ENCODE measurements around the gene JMY.

The JMY gene

GRCh38 chr5:79224286-79224984 is 11.5 kb upstream of the JMY start:
- no peak for DNase-seq
- no peak for TF ChIP-seq GATA1 (IDR thresholded peaks at IDR 0.05; ENCODE audit: low read depth, low read length)

GRCh38 chr5:79225026-79225425 is 10.9 kb upstream of the JMY start:
- no peak for DNase-seq
- TF ChIP-seq GATA1 (IDR thresholded peaks at IDR 0.05; ENCODE audit: low read depth, low read length) (no peak), POLR2A (IDR thresholded peaks at IDR 0.05; ENCODE audit: low read length) (no peak)

- TF ChIP-seq GATA1 (IDR thresholded peaks at IDR 0.05; ENCODE audit: low read depth, low read length) (no peak), POLR2A (IDR thresholded peaks at IDR 0.05; ENCODE audit: low read length) (no peak)
Measured at GRCh38 chr5:79225441-79225840, 10.5 kb upstream of the JMY start.

GRCh38 chr5:79227484-79228025 is 8.4 kb upstream of the JMY start:
- no peak for DNase-seq
- TF ChIP-seq GATA1 (IDR thresholded peaks at IDR 0.05; ENCODE audit: low read depth, low read length) (no peak), POLR2A (IDR thresholded peaks at IDR 0.05; ENCODE audit: low read length) (no peak)

More at GRCh38 chr5:79225441-79225840, 10.5 kb upstream of the JMY start:
- DNase-seq, result no peak

- TF ChIP-seq GATA1 (IDR thresholded peaks at IDR 0.05; ENCODE audit: low read depth, low read length) (no peak), POLR2A (IDR thresholded peaks at IDR 0.05; ENCODE audit: low read length) (no peak)
- DNase-seq, result peak; percentile 22 to 26
Measured at GRCh38 chr5:79229357-79230174, 6.4 kb upstream of the JMY start.

- peak; percentile 78 to 90 for DNase-seq
- TF ChIP-seq GATA1 (IDR thresholded peaks at IDR 0.05; ENCODE audit: low read depth, low read length), result no peak
- TF ChIP-seq POLR2A (IDR thresholded peaks at IDR 0.05; ENCODE audit: low read length), result no peak
Measured at GRCh38 chr5:79235261-79235633, 684 bp upstream of the JMY start.

GRCh38 chr5:79236362-79236969 is 535 bp downstream of the JMY start:
- no peak for TF ChIP-seq GATA1 (IDR thresholded peaks at IDR 0.05; ENCODE audit: low read depth, low read length)
- TF ChIP-seq POLR2A (IDR thresholded peaks at IDR 0.05; ENCODE audit: low read length), result no peak
- peak; percentile 75 to 86 for DNase-seq

- no peak for TF ChIP-seq GATA1 (IDR thresholded peaks at IDR 0.05; ENCODE audit: low read depth, low read length)
- TF ChIP-seq POLR2A (IDR thresholded peaks at IDR 0.05; ENCODE audit: low read length), result no peak
- DNase-seq, result peak; percentile 72 to 85
Measured at GRCh38 chr5:79236970-79237739, 1.2 kb downstream of the JMY start.

GRCh38 chr5:79237740-79238560 is 2.0 kb downstream of the JMY start:
- DNase-seq, result peak in 1 of 2 experiments; percentile 40
- TF ChIP-seq GATA1 (IDR thresholded peaks at IDR 0.05; ENCODE audit: low read depth, low read length), result no peak

- TF ChIP-seq POLR2A (IDR thresholded peaks at IDR 0.05; ENCODE audit: low read length) (no peak), GATA1 (IDR thresholded peaks at IDR 0.05; ENCODE audit: low read depth, low read length) (no peak)
- peak in 1 of 2 experiments; percentile 30 for DNase-seq
Measured at GRCh38 chr5:79240561-79240960, 4.6 kb downstream of the JMY start.

GRCh38 chr5:79241535-79241979 is 5.6 kb downstream of the JMY start:
- no peak for DNase-seq
- TF ChIP-seq GATA1 (IDR thresholded peaks at IDR 0.05; ENCODE audit: low read depth, low read length), result no peak
- TF ChIP-seq POLR2A (IDR thresholded peaks at IDR 0.05; ENCODE audit: low read length), result no peak

- no peak for DNase-seq
Measured at GRCh38 chr5:79242242-79243039, 6.5 kb downstream of the JMY start.

More at GRCh38 chr5:79242242-79243039, 6.5 kb downstream of the JMY start:
- no peak for TF ChIP-seq POLR2A (IDR thresholded peaks at IDR 0.05; ENCODE audit: low read length)
- TF ChIP-seq GATA1 (IDR thresholded peaks at IDR 0.05; ENCODE audit: low read depth, low read length), result no peak

Measured in erythroblast (primary cell).